ENCODE results near the gene USB1.

USB1 gene, protein sequence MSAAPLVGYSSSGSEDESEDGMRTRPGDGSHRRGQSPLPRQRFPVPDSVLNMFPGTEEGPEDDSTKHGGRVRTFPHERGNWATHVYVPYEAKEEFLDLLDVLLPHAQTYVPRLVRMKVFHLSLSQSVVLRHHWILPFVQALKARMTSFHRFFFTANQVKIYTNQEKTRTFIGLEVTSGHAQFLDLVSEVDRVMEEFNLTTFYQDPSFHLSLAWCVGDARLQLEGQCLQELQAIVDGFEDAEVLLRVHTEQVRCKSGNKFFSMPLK

GRCh38 chr16:58000706-58001676 is at the start of gene USB1:
Gene USB1 (plus strand): TSS chr16:58001407. CDS start chr16:58001484, 77 bp downstream.
- Histone ChIP-seq H3K27me3 (ENCODE audit: control insufficient read depth in 1 of 2, insufficient read depth in 2 of 2, low read length in 2 of 2) (no peaks in the 10 kb centered on the region), H3K4me3 (ENCODE audit: low read length in 2 of 2) (peak within 1 kb of the TSS; percentile 71 to 86), H3K9ac (ENCODE audit: low read length in 2 of 2) (peak within 1 kb of the TSS; percentile 72 to 80), H3K9me3 (ENCODE audit: control insufficient read depth in 2 of 2, low read length in 2 of 2) (no peaks in the 10 kb centered on the region), H3K4me1 (ENCODE audit: control insufficient read depth, insufficient read depth, low read length) (peaks cover 27% of the 10 kb centered on the region), H3K27ac (ENCODE audit: low read length) (peak within 1 kb of the TSS; percentile 81), H3K36me3 (ENCODE audit: control insufficient read depth in 2 of 2, insufficient read depth in 2 of 2, low read length in 2 of 2) (peaks cover 7 to 22% of the 10 kb centered on the region in 2 donors)

- H3K4me3 ChIP-seq (ENCODE audit: low read length in 2 of 2) = no peak overlapping the region
- no peak overlapping the region for H3K27ac ChIP-seq (ENCODE audit: low read length)
- H3K36me3 ChIP-seq (ENCODE audit: control insufficient read depth in 2 of 2, insufficient read depth in 2 of 2, low read length in 2 of 2) = no peaks in the 10 kb centered on the region
- H3K9me3 ChIP-seq (ENCODE audit: control insufficient read depth in 2 of 2, low read length in 2 of 2) = no peaks in the 10 kb centered on the region
- no peak overlapping the region for H3K9ac ChIP-seq (ENCODE audit: low read length in 2 of 2)
- H3K4me1 ChIP-seq (ENCODE audit: control insufficient read depth, insufficient read depth, low read length) = no peaks in the 10 kb centered on the region
- H3K27me3 ChIP-seq (ENCODE audit: control insufficient read depth in 1 of 2, insufficient read depth in 2 of 2, low read length in 2 of 2) = peaks cover 3 to 6% of the 10 kb centered on the region in 2 donors
Observed at GRCh38 chr16:57952909-57953308, 48.3 kb upstream of the USB1 start.

DNA sequence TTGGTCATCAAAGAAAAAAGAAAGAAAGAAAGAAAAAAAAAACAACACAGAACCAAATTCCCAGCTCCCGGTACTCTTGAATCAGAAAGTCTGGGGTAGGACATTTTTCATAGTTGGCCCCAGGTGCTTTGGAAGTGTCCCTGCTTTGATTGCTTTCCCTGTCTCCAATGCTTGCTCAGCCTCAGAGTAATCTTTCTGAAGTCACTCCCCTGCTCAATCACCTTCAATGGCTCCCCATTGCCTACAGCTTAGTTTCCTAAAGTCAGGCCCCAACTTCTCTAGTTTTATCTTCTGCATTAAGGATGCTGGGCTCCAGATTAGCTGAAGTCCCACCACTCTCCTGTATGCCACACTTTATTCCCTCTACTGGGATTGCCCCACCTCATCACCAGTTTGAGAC is 47.4 kb upstream of the USB1 start:
- Histone ChIP-seq H3K9me3 (ENCODE audit: control insufficient read depth in 2 of 2, low read length in 2 of 2) (no peaks in the 10 kb centered on the region), H3K36me3 (ENCODE audit: control insufficient read depth in 2 of 2, insufficient read depth in 2 of 2, low read length in 2 of 2) (no peaks in the 10 kb centered on the region), H3K27ac (ENCODE audit: low read length) (no peak overlapping the region), H3K9ac (ENCODE audit: low read length in 2 of 2) (no peak overlapping the region), H3K27me3 (ENCODE audit: control insufficient read depth in 1 of 2, insufficient read depth in 2 of 2, low read length in 2 of 2) (peaks cover 3 to 6% of the 10 kb centered on the region in 2 donors), H3K4me3 (ENCODE audit: low read length in 2 of 2) (no peak overlapping the region), H3K4me1 (ENCODE audit: control insufficient read depth, insufficient read depth, low read length) (no peaks in the 10 kb centered on the region)

DNA sequence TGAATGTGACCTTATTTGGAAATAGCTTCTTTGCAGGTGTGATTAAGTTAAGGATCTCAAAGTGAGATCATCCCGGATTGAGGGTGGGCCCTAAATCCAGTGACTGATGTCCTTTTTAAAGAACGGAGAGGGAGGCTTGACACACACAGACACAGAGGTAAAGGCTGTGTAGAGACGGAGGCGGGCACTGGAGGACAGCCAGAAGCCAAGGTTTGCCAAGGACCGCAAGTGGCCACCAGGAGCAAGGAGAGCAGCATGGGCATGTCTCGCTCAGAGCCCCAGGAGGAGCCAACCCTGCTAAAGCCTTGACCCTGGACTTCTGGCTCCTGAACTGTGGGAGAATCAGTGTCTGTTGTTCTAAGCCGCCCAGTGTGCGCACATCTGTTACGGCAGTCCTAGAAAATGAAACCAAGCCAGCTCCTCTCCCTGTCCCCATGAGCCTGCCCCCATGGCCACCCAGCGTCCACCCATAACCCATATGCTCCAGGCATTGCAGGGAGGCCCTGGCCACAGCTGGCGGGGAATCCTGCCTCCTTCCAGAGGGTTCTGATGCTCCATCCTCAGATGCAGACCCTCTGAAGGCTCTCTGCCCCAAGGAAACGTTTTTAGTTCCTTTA is 45.5 kb upstream of the USB1 start:
- peaks cover 0 to 3% of the 10 kb centered on the region in 2 donors for H3K27me3 ChIP-seq (ENCODE audit: control insufficient read depth in 1 of 2, insufficient read depth in 2 of 2, low read length in 2 of 2)
- H3K9ac ChIP-seq (ENCODE audit: low read length in 2 of 2) = no peak overlapping the region
- H3K9me3 ChIP-seq (ENCODE audit: control insufficient read depth in 2 of 2, low read length in 2 of 2) = no peaks in the 10 kb centered on the region
- H3K4me1 ChIP-seq (ENCODE audit: control insufficient read depth, insufficient read depth, low read length) = no peaks in the 10 kb centered on the region
- H3K36me3 ChIP-seq (ENCODE audit: control insufficient read depth in 2 of 2, insufficient read depth in 2 of 2, low read length in 2 of 2) = no peaks in the 10 kb centered on the region
- H3K4me3 ChIP-seq (ENCODE audit: low read length in 2 of 2) = no peak overlapping the region
- no peak overlapping the region for H3K27ac ChIP-seq (ENCODE audit: low read length)

- Histone ChIP-seq H3K9ac (ENCODE audit: low read length in 2 of 2) (no peak overlapping the region), H3K4me1 (ENCODE audit: control insufficient read depth, insufficient read depth, low read length) (no peaks in the 10 kb centered on the region), H3K27me3 (ENCODE audit: control insufficient read depth in 1 of 2, insufficient read depth in 2 of 2, low read length in 2 of 2) (peaks cover 0 to 3% of the 10 kb centered on the region in 2 donors)
Observed at GRCh38 chr16:57956270-57956808, 44.9 kb upstream of the USB1 start.

GRCh38 chr16:57956924-57957672 is 44.1 kb upstream of the USB1 start:
- Histone ChIP-seq H3K4me3 (ENCODE audit: low read length in 2 of 2) (no peak overlapping the region), H3K9me3 (ENCODE audit: control insufficient read depth in 2 of 2, low read length in 2 of 2) (no peaks in the 10 kb centered on the region), H3K36me3 (ENCODE audit: control insufficient read depth in 2 of 2, insufficient read depth in 2 of 2, low read length in 2 of 2) (no peaks in the 10 kb centered on the region), H3K9ac (ENCODE audit: low read length in 2 of 2) (no peak overlapping the region), H3K27ac (ENCODE audit: low read length) (no peak overlapping the region), H3K27me3 (ENCODE audit: control insufficient read depth in 1 of 2, insufficient read depth in 2 of 2, low read length in 2 of 2) (no peaks in the 10 kb centered on the region), H3K4me1 (ENCODE audit: control insufficient read depth, insufficient read depth, low read length) (no peaks in the 10 kb centered on the region)

More at GRCh38 chr16:57956270-57956808, 44.9 kb upstream of the USB1 start:
- H3K27ac ChIP-seq (ENCODE audit: low read length) = no peak overlapping the region
- H3K36me3 ChIP-seq (ENCODE audit: control insufficient read depth in 2 of 2, insufficient read depth in 2 of 2, low read length in 2 of 2) = no peaks in the 10 kb centered on the region
- H3K9me3 ChIP-seq (ENCODE audit: control insufficient read depth in 2 of 2, low read length in 2 of 2) = no peaks in the 10 kb centered on the region
- no peak overlapping the region for H3K4me3 ChIP-seq (ENCODE audit: low read length in 2 of 2)

GRCh38 chr16:57957673-57958392 is 43.4 kb upstream of the USB1 start:
- Histone ChIP-seq H3K4me1 (ENCODE audit: control insufficient read depth, insufficient read depth, low read length) (no peaks in the 10 kb centered on the region), H3K27me3 (ENCODE audit: control insufficient read depth in 1 of 2, insufficient read depth in 2 of 2, low read length in 2 of 2) (no peaks in the 10 kb centered on the region), H3K36me3 (ENCODE audit: control insufficient read depth in 2 of 2, insufficient read depth in 2 of 2, low read length in 2 of 2) (no peaks in the 10 kb centered on the region), H3K4me3 (ENCODE audit: low read length in 2 of 2) (no peak overlapping the region), H3K27ac (ENCODE audit: low read length) (no peak overlapping the region), H3K9ac (ENCODE audit: low read length in 2 of 2) (no peak overlapping the region), H3K9me3 (ENCODE audit: control insufficient read depth in 2 of 2, low read length in 2 of 2) (no peaks in the 10 kb centered on the region)

- Histone ChIP-seq H3K27ac (ENCODE audit: low read length) (no peak overlapping the region), H3K4me3 (ENCODE audit: low read length in 2 of 2) (no peak overlapping the region), H3K9ac (ENCODE audit: low read length in 2 of 2) (no peak overlapping the region), H3K9me3 (ENCODE audit: control insufficient read depth in 2 of 2, low read length in 2 of 2) (no peaks in the 10 kb centered on the region), H3K27me3 (ENCODE audit: control insufficient read depth in 1 of 2, insufficient read depth in 2 of 2, low read length in 2 of 2) (no peaks in the 10 kb centered on the region), H3K36me3 (ENCODE audit: control insufficient read depth in 2 of 2, insufficient read depth in 2 of 2, low read length in 2 of 2) (no peaks in the 10 kb centered on the region), H3K4me1 (ENCODE audit: control insufficient read depth, insufficient read depth, low read length) (no peaks in the 10 kb centered on the region)
Observed at GRCh38 chr16:57958544-57958943, 42.7 kb upstream of the USB1 start.

DNA sequence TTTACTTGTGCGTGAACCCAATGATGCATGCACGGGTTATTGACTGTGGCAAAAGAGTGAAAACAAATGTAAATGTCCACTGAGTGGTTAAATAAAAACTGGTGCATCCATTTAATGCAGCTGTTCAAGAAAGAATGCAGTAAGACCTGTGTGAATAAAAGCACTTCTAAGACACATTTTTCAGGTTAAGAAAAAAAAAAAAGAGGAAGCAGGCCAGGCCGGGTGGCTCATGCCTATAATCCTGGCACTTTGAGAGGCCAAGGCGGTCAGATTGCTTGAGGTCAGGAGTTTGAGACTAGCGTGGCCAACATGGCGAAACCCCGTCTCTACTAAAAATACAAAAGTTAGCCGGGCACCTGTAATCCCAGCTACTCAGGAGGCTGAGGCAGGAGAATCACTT is 42.1 kb upstream of the USB1 start:
- no peaks in the 10 kb centered on the region for H3K36me3 ChIP-seq (ENCODE audit: control insufficient read depth in 2 of 2, insufficient read depth in 2 of 2, low read length in 2 of 2)
- no peak overlapping the region for H3K9ac ChIP-seq (ENCODE audit: low read length in 2 of 2)
- no peaks in the 10 kb centered on the region for H3K4me1 ChIP-seq (ENCODE audit: control insufficient read depth, insufficient read depth, low read length)
- no peak overlapping the region for H3K4me3 ChIP-seq (ENCODE audit: low read length in 2 of 2)
- H3K27ac ChIP-seq (ENCODE audit: low read length) = no peak overlapping the region
- H3K27me3 ChIP-seq (ENCODE audit: control insufficient read depth in 1 of 2, insufficient read depth in 2 of 2, low read length in 2 of 2) = no peaks in the 10 kb centered on the region
- H3K9me3 ChIP-seq (ENCODE audit: control insufficient read depth in 2 of 2, low read length in 2 of 2) = no peaks in the 10 kb centered on the region

All from stomach smooth muscle (tissue), 2 donors.